Prostate gland (tissue), 2 donors: ENCODE results near the gene CEP164. TPM values are rescaled to one million over a fixed set of nuclear protein-coding genes. Genes with fewer than 3 reads are reported as not detected.

ENCODE experiments used
- DNase-seq: peaks from one replicate; pipeline ENCODE4 v3.0.0-alpha.2; 2019; ENCODE audit warnings: low spot score
- H3K27ac ChIP-seq, 2 donors: fragments of 200-600 bp; sonication (generic); 2 replicates each; pipeline ENCODE4 v1.5.1; 2017 to 2019
- H3K27me3 ChIP-seq: fragments of 200-600 bp; sonication (generic); replicated peaks from 2 replicates; pipeline ENCODE4 v1.5.1; 2019; ENCODE audit not compliant: insufficient read depth
- H3K36me3 ChIP-seq, 2 donors: fragments of 200-600 bp; sonication (generic); 1 replicate in 1 of 2; 2 replicates in 1 of 2; pipeline versions ENCODE4 v1.5.1 to v1.8.1; 2017 to 2019
- H3K4me1 ChIP-seq: fragments of 200-600 bp; sonication (generic); replicated peaks from 2 replicates; pipeline ENCODE4 v1.5.1; 2019
- H3K4me3 ChIP-seq, 2 donors: fragments of 200-600 bp; sonication (generic); 2 replicates each; pipeline ENCODE4 v1.5.1; 2017 to 2019
- H3K9me3 ChIP-seq: fragments of 200-600 bp; sonication (generic); 2 replicates; pipeline ENCODE4 v1.5.1; 2017
- POLR2A ChIP-seq: fragments of 450-650 bp; IDR thresholded peaks from one replicate; pipeline ENCODE4 v1.6.1; 2016; ENCODE audit warnings: antibody characterized with exemption, mild to moderate bottlenecking
- POLR2AphosphoS5 ChIP-seq: sonication (generic); formaldehyde crosslinking; IDR thresholded peaks from one replicate; pipeline ENCODE4 v1.6.1; 2017; ENCODE audit warnings: antibody characterized with exemption
- WGBS: methylation state at CpG from one replicate; pipeline ENCODE4 v1.1.5; 2018; 5-methylcytosine and 5-hydroxymethylcytosine counted together
- intact Hi-C: fragments of 100-400 bp; cut with DNase I; formaldehyde crosslinking; loops from one replicate; pipeline ENCODE4 v1.14.2; 2022
- total RNA-seq, 2 donors: library from RNA; depleted of rRNA; stranded (reverse); fragments of >200 nt; gene quantifications; one replicate each; pipeline ENCODE4 v1.1.0, GENCODE V29; 2016
- TF ChIP-seq, protein P1 (sequence below), 4 experiments: fragments of 200-600 bp in 2 of 4; fragments of 450-650 bp in 2 of 4; sonication (generic) in 2 of 4; IDR thresholded peaks; 1 replicate in 3 of 4; 2 replicates in 1 of 4; pipeline ENCODE4 v1.5.1; 2016 to 2019; ENCODE audit warnings: antibody characterized with exemption in 4 of 4, mild to moderate bottlenecking in 2 of 4, moderate library complexity in 2 of 4

Gene CEP164
- total RNA-seq, 2 donors from 2014 or later: 27.7 to 40.6 TPM

GRCh38 chr11:117415358-117415896, 87.8 kb downstream of the CEP164 start:
- intact Hi-C loops: no loop called here
- no peak for DNase-seq
- Histone ChIP-seq H3K4me3 (no peak overlapping the region), H3K36me3 (no peaks in the 10 kb centered on the region), H3K27me3 (no peaks in the 10 kb centered on the region), H3K27ac (no peak overlapping the region), H3K9me3 (no peaks in the 10 kb centered on the region), H3K4me1 (no peaks in the 10 kb centered on the region)
- TF ChIP-seq POLR2AphosphoS5: no peak
- TF ChIP-seq POLR2A: no peak
- TF ChIP-seq, protein P1, sequence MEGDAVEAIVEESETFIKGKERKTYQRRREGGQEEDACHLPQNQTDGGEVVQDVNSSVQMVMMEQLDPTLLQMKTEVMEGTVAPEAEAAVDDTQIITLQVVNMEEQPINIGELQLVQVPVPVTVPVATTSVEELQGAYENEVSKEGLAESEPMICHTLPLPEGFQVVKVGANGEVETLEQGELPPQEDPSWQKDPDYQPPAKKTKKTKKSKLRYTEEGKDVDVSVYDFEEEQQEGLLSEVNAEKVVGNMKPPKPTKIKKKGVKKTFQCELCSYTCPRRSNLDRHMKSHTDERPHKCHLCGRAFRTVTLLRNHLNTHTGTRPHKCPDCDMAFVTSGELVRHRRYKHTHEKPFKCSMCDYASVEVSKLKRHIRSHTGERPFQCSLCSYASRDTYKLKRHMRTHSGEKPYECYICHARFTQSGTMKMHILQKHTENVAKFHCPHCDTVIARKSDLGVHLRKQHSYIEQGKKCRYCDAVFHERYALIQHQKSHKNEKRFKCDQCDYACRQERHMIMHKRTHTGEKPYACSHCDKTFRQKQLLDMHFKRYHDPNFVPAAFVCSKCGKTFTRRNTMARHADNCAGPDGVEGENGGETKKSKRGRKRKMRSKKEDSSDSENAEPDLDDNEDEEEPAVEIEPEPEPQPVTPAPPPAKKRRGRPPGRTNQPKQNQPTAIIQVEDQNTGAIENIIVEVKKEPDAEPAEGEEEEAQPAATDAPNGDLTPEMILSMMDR (IDR thresholded peaks at IDR 0.05): no peak
- 56% methylated on average over 8 of the region's 8 CpGs for WGBS

- Histone ChIP-seq H3K27me3 (no peaks in the 10 kb centered on the region), H3K36me3 (no peaks in the 10 kb centered on the region), H3K4me3 (no peak overlapping the region), H3K27ac (no peak overlapping the region), H3K4me1 (no peaks in the 10 kb centered on the region), H3K9me3 (no peaks in the 10 kb centered on the region)
- TF ChIP-seq, protein P1 (IDR thresholded peaks at IDR 0.05): no peak
- TF ChIP-seq POLR2AphosphoS5: no peak
- no peak for TF ChIP-seq POLR2A
- DNase-seq: no peak
- 62% methylated on average over 6 of the region's 6 CpGs for WGBS
- intact Hi-C loops: no loop called here
These were observed 89.7 kb downstream of the CEP164 start for GRCh38 chr11:117417342-117417741.

DNA sequence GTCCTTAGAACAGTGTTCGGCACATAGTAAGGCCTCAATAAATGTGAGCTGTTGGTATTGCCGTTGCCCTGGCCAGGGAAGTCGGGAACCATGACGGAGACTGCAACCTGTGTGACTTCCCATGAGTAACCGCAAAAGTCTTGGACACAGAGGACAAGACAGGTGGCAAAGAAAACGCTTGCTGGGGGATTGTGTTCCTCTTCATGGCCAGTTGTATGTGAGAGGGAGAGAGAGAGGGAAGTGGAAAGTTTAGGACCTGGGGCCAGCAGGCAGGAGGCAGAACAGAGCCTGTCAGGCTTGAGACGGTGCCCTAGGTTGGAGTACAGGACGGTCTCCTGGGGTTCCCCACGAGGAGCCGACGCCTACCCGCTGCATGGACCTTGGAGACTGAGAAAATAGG, 90.2 kb downstream of the CEP164 start:
- no peaks in the 10 kb centered on the region for H3K27me3 ChIP-seq
- no peak for DNase-seq
- TF ChIP-seq POLR2AphosphoS5 (no peak), POLR2A (no peak)
- TF ChIP-seq, protein P1 (IDR thresholded peaks at IDR 0.05): no peak
- WGBS: 84% methylated on average over 12 of the region's 12 CpGs
- H3K36me3 ChIP-seq: no peaks in the 10 kb centered on the region
- no peak overlapping the region for H3K4me3 ChIP-seq
- intact Hi-C loops: no loop called here
- H3K4me1 ChIP-seq: no peaks in the 10 kb centered on the region
- no peaks in the 10 kb centered on the region for H3K9me3 ChIP-seq
- H3K27ac ChIP-seq: no peak overlapping the region

DNA sequence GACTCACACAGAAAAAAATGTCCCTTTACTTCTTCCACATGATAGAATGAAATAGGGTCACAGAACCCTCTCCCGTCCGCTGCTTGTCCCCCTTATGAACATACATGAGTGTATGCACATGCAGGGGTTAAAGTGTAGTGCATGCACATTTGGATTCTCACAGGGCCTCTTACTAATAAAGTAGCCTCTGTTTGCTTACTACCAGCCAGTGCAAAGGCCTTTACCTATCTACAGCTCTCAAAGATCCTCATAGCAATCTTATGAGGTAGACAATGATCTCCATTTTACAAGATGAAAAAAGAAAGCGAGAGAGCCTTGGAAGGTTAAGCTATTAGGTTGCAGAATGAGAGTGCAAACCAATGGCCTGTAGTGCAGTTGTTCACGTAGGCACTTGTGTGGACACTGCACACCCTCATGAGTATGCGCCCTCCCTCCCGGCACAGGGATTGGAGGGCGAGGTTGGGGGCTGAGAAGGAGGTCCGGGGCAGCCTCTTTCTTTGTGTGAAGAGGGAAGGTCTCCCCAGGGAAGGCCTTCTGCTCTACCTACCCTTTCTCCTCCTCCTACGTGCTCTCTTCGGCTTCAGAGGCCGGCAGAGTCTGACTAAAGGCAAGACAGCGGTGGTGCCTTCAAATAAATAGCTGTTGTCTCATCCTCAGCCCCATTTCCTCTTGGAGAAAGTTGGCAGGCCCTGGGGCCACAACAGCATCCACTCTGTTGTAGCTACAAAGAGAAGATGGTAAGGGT, 91.3 kb downstream of the CEP164 start:
- Histone ChIP-seq H3K27me3 (no peaks in the 10 kb centered on the region), H3K27ac (no peak overlapping the region), H3K4me3 (no peak overlapping the region), H3K9me3 (no peaks in the 10 kb centered on the region), H3K4me1 (no peaks in the 10 kb centered on the region), H3K36me3 (no peaks in the 10 kb centered on the region)
- TF ChIP-seq POLR2AphosphoS5: no peak
- no peak for DNase-seq
- intact Hi-C loops: no loop called here
- 74% methylated on average over 12 of the region's 12 CpGs for WGBS

- H3K4me3 ChIP-seq: no peak overlapping the region
- H3K36me3 ChIP-seq: no peaks in the 10 kb centered on the region
- TF ChIP-seq POLR2A (no peak), POLR2AphosphoS5 (no peak)
- TF ChIP-seq, protein P1 (IDR thresholded peaks at IDR 0.05): no peak
- 79% methylated on average over 12 of the region's 12 CpGs for WGBS
- H3K27ac ChIP-seq: no peak overlapping the region
- H3K27me3 ChIP-seq: no peaks in the 10 kb centered on the region
- DNase-seq: no peak
- H3K9me3 ChIP-seq: no peaks in the 10 kb centered on the region
- no peaks in the 10 kb centered on the region for H3K4me1 ChIP-seq
- intact Hi-C loops: no loop called here
These were observed 92.0 kb downstream of the CEP164 start for GRCh38 chr11:117419482-117420142.
